Measurements from ENCODE around the gene TRAPPC3. TPM values are rescaled to one million over a fixed set of nuclear protein-coding genes. Genes with fewer than 3 reads are reported as not detected.

The TRAPPC3 gene
- total RNA-seq, 2 experiments from 2014 or later, result 51.7 to 52.5 TPM

DNA sequence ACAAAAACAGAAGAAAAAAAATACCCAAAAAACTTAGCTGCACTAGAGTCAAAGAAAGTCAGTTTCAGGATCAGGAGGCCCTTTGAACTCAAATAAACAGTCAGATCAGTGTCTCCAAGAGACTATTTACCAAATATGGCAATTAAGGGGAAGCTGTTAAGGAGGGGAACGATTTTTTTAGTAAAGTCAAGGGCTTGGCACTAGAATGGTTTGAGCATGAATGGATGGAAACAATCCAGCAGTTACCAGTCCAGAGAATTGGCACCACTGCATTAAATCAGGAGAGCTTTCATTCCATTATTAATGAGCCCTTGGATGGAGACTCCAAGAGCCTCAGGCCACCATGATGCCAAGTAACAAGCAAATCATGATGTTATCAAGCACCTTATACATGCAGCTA lies 7.2 kb downstream of the TRAPPC3 start:
- Mint-ChIP-seq H3K27ac (no peak overlapping the region), H3K4me1 (peaks cover 18% of the 10 kb centered on the region), H3K27me3 (no peaks in the 10 kb centered on the region), H3K9me3 (no peaks in the 10 kb centered on the region), H3K4me3 (no peak overlapping the region), H3K36me3 (peaks cover 17% of the 10 kb centered on the region)
- DNase-seq (no peak), ATAC-seq (ENCODE audit: low read depth) (no peak)
- POLR2A ChIA-PET, result interaction anchor here (0.5 to 1.1 kb wide), 3 partner anchors 31 to 139 kb away, joined by 3 to 8 read pairs (median 5); no protein-coding TSS in a partner anchor

DNA sequence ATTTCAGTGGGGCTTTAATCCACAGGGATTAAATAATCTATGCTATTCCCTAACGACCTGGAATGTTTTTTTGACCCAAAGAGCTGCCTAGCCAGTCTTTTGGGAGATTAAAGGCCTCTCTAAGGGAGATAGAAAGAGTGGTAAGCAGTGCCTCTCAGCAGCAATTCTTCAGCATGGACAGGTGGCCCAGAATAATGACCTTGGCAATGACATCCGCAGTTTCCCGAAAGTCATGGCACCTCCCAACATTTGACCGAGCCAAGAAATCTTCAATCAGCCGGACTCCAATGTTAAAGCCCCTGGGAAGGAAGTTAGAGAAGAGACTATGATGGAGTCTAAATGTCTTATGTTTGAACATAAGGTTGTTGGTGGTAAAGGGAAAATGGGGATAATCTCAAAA lies 9.8 kb downstream of the TRAPPC3 start:
- Mint-ChIP-seq H3K9me3 (no peaks in the 10 kb centered on the region), H3K4me3 (no peak overlapping the region)

GRCh38 chr1:36137776-36138175 lies 11.5 kb downstream of the TRAPPC3 start:
- no peak for ATAC-seq (ENCODE audit: low read depth)
- POLR2A ChIA-PET, result no interaction called here
- no peaks in the 10 kb centered on the region for H3K9me3 Mint-ChIP-seq
- H3K27ac Mint-ChIP-seq, result no peak overlapping the region
- peaks cover 12% of the 10 kb centered on the region for H3K36me3 Mint-ChIP-seq
- H3K4me1 Mint-ChIP-seq, result peaks cover 18% of the 10 kb centered on the region
- no peaks in the 10 kb centered on the region for H3K27me3 Mint-ChIP-seq
- H3K4me3 Mint-ChIP-seq, result no peak overlapping the region
- no peak for DNase-seq

More for the DNA sequence above, 9.8 kb downstream of the TRAPPC3 start:
- POLR2A ChIA-PET, result no interaction called here
- Mint-ChIP-seq H3K27me3 (no peaks in the 10 kb centered on the region), H3K36me3 (peaks cover 12% of the 10 kb centered on the region), H3K4me1 (peaks cover 19% of the 10 kb centered on the region), H3K27ac (no peak overlapping the region)
- ATAC-seq (ENCODE audit: low read depth), result no peak
- no peak for DNase-seq

GRCh38 chr1:36137226-36137625 lies 12.1 kb downstream of the TRAPPC3 start:
- DNase-seq (no peak), ATAC-seq (ENCODE audit: low read depth) (no peak)
- H3K27ac Mint-ChIP-seq, result no peak overlapping the region
- no peaks in the 10 kb centered on the region for H3K9me3 Mint-ChIP-seq
- no peaks in the 10 kb centered on the region for H3K27me3 Mint-ChIP-seq
- POLR2A ChIA-PET, result no interaction called here
- H3K4me3 Mint-ChIP-seq, result no peak overlapping the region
- H3K4me1 Mint-ChIP-seq, result peaks cover 18% of the 10 kb centered on the region
- peaks cover 12% of the 10 kb centered on the region for H3K36me3 Mint-ChIP-seq

GRCh38 chr1:36136535-36136934 lies 12.8 kb downstream of the TRAPPC3 start:
- H3K4me3 Mint-ChIP-seq, result no peak overlapping the region
- peaks cover 10% of the 10 kb centered on the region for H3K36me3 Mint-ChIP-seq
- no peaks in the 10 kb centered on the region for H3K27me3 Mint-ChIP-seq
- POLR2A ChIA-PET, result interaction anchor here (0.5 to 2.2 kb wide), 2 partner anchors 16 to 36 kb away, joined by 5 to 6 read pairs; no protein-coding TSS in a partner anchor
- H3K9me3 Mint-ChIP-seq, result no peaks in the 10 kb centered on the region
- peaks cover 16% of the 10 kb centered on the region for H3K4me1 Mint-ChIP-seq
- ATAC-seq (ENCODE audit: low read depth) (no peak), DNase-seq (no peak)
- no peak overlapping the region for H3K27ac Mint-ChIP-seq

- POLR2A ChIA-PET, result interaction anchor here (0.5 to 2.2 kb wide), 4 partner anchors 14 to 37 kb away, joined by 3 to 6 read pairs (median 4); partner anchors contain the start of gene TRAPPC3
- no peaks in the 10 kb centered on the region for H3K9me3 Mint-ChIP-seq
- peaks cover 12% of the 10 kb centered on the region for H3K4me1 Mint-ChIP-seq
- no peak overlapping the region for H3K27ac Mint-ChIP-seq
- ATAC-seq (ENCODE audit: low read depth), result no peak
- H3K36me3 Mint-ChIP-seq, result peaks cover 6% of the 10 kb centered on the region
- no peaks in the 10 kb centered on the region for H3K27me3 Mint-ChIP-seq
- DNase-seq, result no peak
- no peak overlapping the region for H3K4me3 Mint-ChIP-seq
Measured at GRCh38 chr1:36135796-36136195, 13.5 kb downstream of the TRAPPC3 start.

DNA sequence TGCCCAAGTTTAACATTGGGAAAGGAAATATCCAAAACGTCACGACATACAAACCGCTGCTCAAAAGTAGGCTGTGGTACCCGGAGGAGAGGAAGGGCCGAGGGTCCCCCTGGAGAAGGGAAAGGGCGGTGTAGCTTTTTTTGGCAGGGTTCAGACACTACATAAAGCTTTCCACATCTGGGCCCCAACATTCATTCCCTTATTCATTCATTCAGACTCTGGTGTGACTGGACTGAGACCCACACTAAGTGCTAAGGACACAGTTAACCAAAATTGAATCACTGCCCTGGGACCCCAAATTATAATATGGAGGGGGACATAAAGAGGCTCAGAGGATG lies 14.0 kb downstream of the TRAPPC3 start:
- ATAC-seq (ENCODE audit: low read depth) (no peak), DNase-seq (no peak)
- Mint-ChIP-seq H3K4me1 (peaks cover 10% of the 10 kb centered on the region), H3K4me3 (no peak overlapping the region), H3K36me3 (peaks cover 6% of the 10 kb centered on the region), H3K27me3 (no peaks in the 10 kb centered on the region), H3K27ac (no peak overlapping the region), H3K9me3 (no peaks in the 10 kb centered on the region)
- POLR2A ChIA-PET, result interaction anchor here (0.8 to 2.2 kb wide), 7 partner anchors 14 to 39 kb away, joined by 3 to 6 read pairs (median 3); partner anchors contain the start of gene TRAPPC3

GRCh38 chr1:36134505-36135329 lies 14.6 kb downstream of the TRAPPC3 start:
- DNase-seq (peak; percentile 62), ATAC-seq (ENCODE audit: low read depth) (peak; percentile 69)
- Mint-ChIP-seq H3K4me3 (no peak overlapping the region), H3K9me3 (no peaks in the 10 kb centered on the region), H3K36me3 (peaks cover 4% of the 10 kb centered on the region), H3K27ac (peak overlapping the region; percentile 43), H3K4me1 (peaks cover 9% of the 10 kb centered on the region), H3K27me3 (no peaks in the 10 kb centered on the region)
- POLR2A ChIA-PET, result interaction anchor here (0.8 to 2.2 kb wide), 7 partner anchors 15 to 38 kb away, joined by 3 to 6 read pairs (median 3); partner anchors contain the start of gene TRAPPC3

- DNase-seq, result no peak
- H3K36me3 Mint-ChIP-seq, result no peaks in the 10 kb centered on the region
- H3K27ac Mint-ChIP-seq, result peak overlapping the region; percentile 43
- H3K4me3 Mint-ChIP-seq, result no peak overlapping the region
- H3K4me1 Mint-ChIP-seq, result peaks cover 7% of the 10 kb centered on the region
- no peaks in the 10 kb centered on the region for H3K9me3 Mint-ChIP-seq
- POLR2A ChIA-PET, result interaction anchor here (0.5 to 1.5 kb wide), 5 partner anchors 14 to 37 kb away, joined by 3 to 15 read pairs (median 3); no protein-coding TSS in a partner anchor
- H3K27me3 Mint-ChIP-seq, result no peaks in the 10 kb centered on the region
- no peak for ATAC-seq (ENCODE audit: low read depth)
Measured at GRCh38 chr1:36134031-36134430, 15.3 kb downstream of the TRAPPC3 start.

- no peaks in the 10 kb centered on the region for H3K36me3 Mint-ChIP-seq
- H3K27me3 Mint-ChIP-seq, result no peaks in the 10 kb centered on the region
- peaks cover 7% of the 10 kb centered on the region for H3K4me1 Mint-ChIP-seq
- no peak for ATAC-seq (ENCODE audit: low read depth)
- no peak overlapping the region for H3K4me3 Mint-ChIP-seq
- POLR2A ChIA-PET, result interaction anchor here (0.5 to 1.5 kb wide), 3 partner anchors 16 to 31 kb away, joined by 3 to 15 read pairs (median 3); no protein-coding TSS in a partner anchor
- H3K27ac Mint-ChIP-seq, result no peak overlapping the region
- DNase-seq, result no peak
- no peaks in the 10 kb centered on the region for H3K9me3 Mint-ChIP-seq
Measured at GRCh38 chr1:36133484-36133883, 15.8 kb downstream of the TRAPPC3 start.

DNA sequence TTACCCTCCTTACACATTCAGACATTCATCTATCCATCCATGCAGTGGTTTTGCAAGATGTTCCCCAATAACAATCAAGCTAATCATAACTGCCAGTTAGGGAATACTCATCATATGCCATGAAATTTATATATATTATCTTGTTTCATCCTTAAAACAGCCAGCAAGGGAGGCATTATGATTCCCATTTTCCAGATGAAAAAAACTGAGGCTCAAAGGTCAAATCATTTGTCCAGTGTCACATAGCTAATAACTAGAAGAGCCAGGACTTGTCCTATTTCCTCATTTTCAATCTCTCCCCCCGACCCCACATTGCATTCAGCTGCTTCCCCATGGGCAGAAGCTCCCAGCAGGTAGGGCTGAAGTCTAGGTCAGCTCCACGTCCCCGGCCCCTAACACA lies 17.3 kb downstream of the TRAPPC3 start:
- H3K4me3 Mint-ChIP-seq, result no peak overlapping the region
- no peaks in the 10 kb centered on the region for H3K27me3 Mint-ChIP-seq
- no peak for ATAC-seq (ENCODE audit: low read depth)
- no peak for DNase-seq
- POLR2A ChIA-PET, result no interaction called here
- H3K27ac Mint-ChIP-seq, result no peak overlapping the region
- H3K9me3 Mint-ChIP-seq, result no peaks in the 10 kb centered on the region
- peaks cover 7% of the 10 kb centered on the region for H3K4me1 Mint-ChIP-seq
- H3K36me3 Mint-ChIP-seq, result no peaks in the 10 kb centered on the region

GRCh38 chr1:36128905-36129206 lies 20.4 kb downstream of the TRAPPC3 start:
- H3K27ac Mint-ChIP-seq, result no peak overlapping the region
- H3K36me3 Mint-ChIP-seq, result no peaks in the 10 kb centered on the region

GRCh38 chr1:36128126-36128904 lies 21.0 kb downstream of the TRAPPC3 start:
- H3K4me1 Mint-ChIP-seq, result peaks cover 7% of the 10 kb centered on the region
- H3K27ac Mint-ChIP-seq, result no peak overlapping the region
- peaks cover 25% of the 10 kb centered on the region for H3K27me3 Mint-ChIP-seq
- POLR2A ChIA-PET, result interaction anchor here (0.6 to 1.0 kb wide), 2 partner anchors 27 to 1346 kb away, joined by 3 to 4 read pairs; no protein-coding TSS in a partner anchor
- no peak overlapping the region for H3K4me3 Mint-ChIP-seq
- ATAC-seq (ENCODE audit: low read depth) (no peak), DNase-seq (no peak)
- no peaks in the 10 kb centered on the region for H3K36me3 Mint-ChIP-seq
- no peaks in the 10 kb centered on the region for H3K9me3 Mint-ChIP-seq

More at GRCh38 chr1:36128905-36129206, 20.4 kb downstream of the TRAPPC3 start:
- Mint-ChIP-seq H3K4me3 (no peak overlapping the region), H3K27me3 (peaks cover 19% of the 10 kb centered on the region), H3K4me1 (peaks cover 4% of the 10 kb centered on the region), H3K9me3 (no peaks in the 10 kb centered on the region)
- POLR2A ChIA-PET, result no interaction called here
- ATAC-seq (ENCODE audit: low read depth) (no peak), DNase-seq (no peak)

All from activated naive CD8-positive, alpha-beta T cell treated with anti-CD3 and anti-CD28 coated beads, Interleukin-2, amount 10 ng/mL, durations not matched to agents 7 days and 5 days (primary cell).